ENCODE data around the gene EPG5.
"Not testable (repeated sequence)": the region's sequence is repeated elsewhere in the genome, so short reads cannot be mapped to it uniquely, and the experiment has no call there.

EPG5 gene

DNA sequence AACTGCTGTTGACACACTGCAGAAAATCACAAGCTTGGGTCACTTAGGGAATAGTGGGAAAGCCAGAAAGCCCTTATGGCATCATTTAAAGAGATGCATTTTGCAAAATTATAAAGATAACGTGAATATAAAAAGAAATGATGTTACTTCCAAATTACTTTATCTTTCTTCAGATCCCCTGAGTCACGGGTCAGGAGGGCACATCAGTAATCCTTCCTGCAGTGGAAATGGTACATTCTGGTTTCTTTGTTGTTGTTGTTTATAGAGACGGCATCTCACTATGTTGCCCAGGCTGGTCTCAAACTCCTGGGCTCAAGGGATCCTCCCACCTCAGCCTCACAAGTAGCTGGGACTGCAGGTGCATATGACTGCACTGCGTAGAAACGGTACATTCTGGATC is 9.8 kb upstream of the EPG5 start:
- DNase-seq = no peak

DNA sequence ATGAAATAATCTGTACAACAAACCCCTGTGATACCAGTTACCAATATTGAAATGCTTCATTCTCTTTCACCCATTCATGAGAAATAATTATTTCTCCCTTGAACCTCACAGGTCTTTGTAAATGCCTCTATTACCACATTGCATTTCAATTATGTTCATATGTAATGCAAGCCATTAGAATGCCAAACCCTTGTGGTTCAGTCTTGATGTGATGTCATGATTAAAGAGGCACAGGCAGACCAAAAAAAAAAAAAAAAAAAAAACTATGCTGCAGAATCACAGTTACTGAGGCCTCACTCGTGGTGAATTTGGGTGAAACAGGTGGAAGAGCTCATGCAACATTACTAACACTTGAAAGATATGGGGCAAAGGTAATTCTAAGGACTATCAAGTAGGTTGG is 9.4 kb upstream of the EPG5 start:
- no peak for DNase-seq

DNA sequence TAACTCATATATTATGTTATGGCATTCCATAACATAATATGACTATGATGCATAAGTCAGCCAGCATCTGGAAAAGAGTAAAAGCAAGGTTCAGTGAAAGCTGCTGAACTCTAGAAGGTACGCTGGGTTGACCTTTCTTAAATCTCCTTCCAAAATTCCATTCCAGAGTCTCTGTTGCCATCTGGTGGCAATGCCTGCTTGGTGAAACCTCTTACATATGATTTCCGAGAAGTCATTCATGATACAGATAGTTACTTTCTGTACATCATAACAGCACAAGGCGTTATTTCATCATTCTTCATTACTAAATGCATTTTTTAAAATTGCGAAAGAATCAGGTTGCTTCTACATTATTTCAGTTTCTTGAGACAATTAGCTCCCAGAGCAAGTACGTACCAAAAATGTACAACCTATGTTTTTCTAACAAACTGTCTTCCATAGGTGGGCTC is 7.0 kb upstream of the EPG5 start:
- DNase-seq = peak; percentile 86

DNA sequence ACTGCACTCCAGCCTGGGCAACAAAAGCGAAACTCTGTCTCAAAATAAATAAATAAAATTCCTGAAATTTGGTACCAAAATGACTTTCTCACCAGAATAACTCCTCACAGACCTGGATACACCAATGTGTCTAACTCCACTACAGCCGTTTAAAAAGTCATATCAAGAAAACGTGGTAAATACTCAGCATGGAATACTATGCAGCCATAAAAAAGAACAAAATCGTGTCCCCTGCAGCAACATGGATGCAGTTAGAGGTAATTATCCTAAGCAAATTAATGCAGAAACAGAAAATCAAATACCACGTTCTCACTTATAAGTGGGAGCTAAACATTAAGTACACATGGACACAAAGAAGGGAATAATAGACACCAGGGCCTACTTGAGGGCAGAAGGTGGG is 2.2 kb downstream of the EPG5 start:
- DNase-seq = not testable (repeated sequence)

DNA sequence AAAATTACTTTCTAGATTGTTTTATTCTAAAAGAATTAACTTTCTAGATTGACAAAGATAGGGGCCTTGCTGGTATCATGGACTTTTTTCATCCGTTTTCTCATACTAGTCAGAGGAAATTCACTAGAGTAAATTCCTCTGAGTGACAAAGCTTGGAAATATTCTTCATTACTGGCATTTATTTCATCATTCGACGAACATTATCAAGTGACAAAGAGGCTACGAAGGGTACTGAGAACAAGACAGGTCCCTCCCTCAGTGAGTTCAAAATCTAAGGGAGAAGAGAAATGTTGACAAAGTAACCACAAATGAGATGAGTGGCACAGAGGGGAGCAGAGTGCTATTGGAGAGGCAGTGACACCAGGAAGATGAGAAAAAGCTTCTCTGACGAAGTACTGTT is 4.3 kb downstream of the EPG5 start:
- DNase-seq = no peak

DNA sequence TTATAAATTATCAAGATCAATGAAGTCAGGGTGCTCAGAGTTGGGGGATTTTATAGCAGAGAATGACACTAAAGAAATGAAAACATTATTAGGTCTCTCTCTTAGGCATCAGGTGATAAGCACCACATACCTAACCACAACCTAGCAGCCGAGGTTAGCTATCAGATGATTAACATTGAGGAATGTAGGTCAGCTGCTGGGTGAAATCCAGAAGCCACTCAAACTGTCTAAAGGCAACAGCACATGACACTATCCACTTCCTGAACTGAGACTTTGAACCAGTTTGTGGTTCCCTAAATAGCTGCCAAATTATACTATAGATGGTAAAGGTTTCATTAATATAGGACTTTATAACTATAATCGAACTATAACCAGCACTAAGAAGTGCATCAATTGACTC is 4.7 kb downstream of the EPG5 start:
- DNase-seq = no peak

DNA sequence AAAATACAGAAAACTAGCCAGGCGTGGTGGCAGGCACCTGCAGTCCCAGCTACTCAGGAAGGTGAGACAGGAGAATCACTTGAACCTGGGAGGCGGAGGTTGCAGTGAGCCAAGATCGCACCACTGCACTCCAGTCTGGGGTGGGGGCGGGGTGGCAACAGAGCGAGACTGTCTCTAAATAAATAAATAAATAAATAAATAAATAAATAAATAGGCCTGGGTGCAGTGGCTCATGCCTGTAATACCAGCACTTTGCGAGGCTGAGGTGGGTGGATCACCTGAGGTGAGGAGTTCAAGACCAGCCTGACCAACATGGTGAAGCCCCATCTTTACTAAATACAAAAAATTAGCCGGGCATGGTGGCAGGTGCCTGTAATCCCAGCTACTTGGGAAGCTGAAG is 7.6 kb downstream of the EPG5 start:
- DNase-seq = not testable (repeated sequence)

DNA sequence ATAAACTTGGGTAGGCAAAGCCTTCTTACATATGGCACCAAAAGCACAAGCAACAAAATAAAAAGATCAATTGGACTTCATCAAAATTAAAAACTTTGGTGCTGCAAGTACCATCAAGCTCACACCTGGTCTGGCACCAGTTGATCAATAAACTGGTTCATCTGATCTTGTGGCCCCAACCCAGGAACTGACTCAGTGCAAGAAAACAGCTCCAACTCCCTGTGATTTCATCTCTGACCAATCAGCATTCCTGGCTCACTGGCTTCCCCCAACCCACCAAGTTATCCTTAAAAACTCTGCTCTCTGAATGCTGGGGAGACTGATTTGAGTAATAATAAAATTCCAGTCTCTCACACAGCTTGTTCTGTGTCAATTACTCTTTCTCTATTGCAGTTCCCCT is 8.4 kb downstream of the EPG5 start:
- DNase-seq = no peak

DNA sequence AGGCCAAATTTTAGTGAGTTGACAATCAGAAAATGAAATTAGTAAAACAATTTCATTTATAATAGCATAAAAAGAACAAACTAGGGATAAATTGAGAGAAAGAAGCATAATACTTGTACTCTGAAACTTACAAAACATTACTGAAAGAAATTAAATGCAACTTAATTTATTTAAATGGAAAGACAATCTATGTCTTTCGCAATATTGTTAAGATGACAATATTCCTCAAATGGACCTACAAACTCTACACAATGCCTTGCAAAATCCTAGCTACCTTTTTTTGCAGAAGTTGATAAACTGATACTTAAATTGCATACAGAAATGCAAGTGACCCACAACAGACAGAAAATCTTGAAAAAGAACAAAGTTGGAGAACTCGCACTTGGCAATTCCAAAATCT is 9.1 kb downstream of the EPG5 start:
- no peak for DNase-seq

DNA sequence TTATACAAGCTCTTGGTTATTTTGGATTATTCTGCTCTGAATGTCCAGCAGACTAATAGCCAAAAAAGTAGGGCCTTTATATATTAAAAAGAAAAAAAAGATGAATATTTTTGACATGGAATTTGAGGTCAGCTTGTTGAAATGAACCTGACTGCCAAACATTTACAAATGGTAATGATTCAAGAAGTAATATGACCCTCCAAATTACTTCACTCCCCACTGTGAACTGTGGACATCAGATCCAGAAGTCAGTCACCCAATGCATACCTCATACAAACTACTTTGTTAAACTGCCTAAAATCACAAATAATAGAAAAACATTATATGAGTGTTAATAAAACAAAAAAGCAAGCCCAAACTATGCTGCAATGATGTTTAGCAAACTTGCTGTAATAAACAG is 10.0 kb downstream of the EPG5 start:
- DNase-seq = peak; percentile 17

DNA sequence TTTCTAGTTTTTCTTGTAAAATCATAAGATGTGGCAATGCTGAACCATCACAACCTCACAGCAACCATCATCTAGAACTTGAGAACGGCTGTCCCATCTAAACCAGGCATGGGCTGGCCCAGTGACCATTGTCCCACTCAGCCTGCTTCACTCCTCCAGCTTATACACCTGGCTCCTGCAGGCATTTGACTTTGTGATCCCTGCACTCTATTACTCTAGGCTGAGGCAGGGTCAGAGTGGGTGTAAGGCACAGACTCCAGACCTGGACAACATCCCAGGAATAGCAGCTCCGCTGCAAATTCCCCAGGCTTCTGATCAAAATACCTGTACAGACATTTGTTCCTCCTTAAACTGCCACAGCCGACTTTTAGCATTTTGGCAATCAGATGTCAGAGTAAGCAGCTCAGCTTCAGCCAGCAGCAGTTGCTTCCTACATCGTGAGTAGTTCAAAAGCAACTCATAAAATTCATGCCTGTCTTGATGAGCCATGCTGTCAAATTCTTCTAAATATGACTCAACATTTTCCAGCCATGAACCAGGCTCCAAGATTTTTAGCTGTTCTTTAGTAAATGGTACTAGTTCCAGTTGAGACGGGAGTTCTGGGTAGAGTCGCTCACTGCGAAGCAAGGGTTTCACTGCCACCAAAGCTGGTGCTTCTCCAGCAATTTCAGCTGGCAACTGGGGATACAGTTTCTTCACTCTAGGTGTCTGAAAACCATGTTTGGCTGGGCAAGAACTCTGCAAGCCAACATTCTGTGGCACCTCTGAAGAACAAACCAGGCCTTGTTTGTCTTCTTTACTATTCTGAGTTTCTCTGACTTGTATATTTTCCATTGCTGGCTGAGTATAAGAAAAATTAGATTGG is 12.8 kb downstream of the EPG5 start:
- DNase-seq = no peak

DNA sequence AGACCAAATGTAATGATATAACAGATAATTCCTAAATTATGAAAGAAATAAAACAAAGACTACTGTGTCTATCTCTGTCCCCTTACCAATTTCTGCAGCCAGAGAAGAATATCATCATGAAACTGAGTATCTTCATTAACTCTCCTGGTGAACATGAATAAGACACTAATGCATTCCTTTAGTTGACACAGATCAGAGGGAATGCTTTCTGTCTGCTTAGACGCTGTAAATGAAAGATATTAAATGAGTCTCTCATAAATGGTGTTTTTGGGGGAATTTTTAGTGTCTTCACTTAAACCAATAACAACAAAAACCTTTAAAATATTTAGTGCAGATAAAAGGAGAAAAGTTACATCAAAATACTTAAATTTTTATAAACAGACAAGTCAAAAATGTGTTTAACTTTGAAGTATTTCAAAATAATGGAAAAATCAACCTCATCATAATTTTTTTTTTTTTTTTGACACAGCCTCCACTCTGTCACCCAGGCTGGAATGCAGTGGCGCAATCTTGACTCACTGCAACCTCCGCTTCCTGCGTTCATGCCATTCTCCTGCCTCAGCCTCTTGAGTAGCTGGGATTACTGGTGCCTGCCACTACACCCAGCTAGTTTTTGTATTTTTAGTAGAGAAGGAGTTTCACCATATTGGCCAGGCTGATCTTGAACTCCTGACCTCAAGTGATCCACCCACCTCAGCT is 16.0 kb downstream of the EPG5 start:
- no peak for DNase-seq

DNA sequence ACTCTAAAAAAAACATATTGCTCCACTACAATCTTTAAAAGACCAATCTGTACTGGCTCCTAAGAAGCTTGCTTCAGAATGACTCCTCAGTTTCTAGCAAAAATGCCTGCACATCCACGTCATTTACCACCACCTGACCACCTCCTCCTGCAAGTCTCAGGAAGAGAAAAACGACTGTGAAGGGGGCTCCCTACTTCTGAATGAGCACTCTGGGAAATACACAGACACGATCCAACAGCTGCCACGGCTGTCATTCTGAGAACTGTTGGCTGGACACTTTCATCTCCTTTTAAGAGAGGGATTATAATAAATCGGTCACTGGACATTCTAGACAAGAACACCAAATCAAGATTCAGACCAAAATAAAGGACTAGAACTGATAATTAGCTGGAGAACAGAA is 21.5 kb downstream of the EPG5 start:
- DNase-seq = no peak

DNA sequence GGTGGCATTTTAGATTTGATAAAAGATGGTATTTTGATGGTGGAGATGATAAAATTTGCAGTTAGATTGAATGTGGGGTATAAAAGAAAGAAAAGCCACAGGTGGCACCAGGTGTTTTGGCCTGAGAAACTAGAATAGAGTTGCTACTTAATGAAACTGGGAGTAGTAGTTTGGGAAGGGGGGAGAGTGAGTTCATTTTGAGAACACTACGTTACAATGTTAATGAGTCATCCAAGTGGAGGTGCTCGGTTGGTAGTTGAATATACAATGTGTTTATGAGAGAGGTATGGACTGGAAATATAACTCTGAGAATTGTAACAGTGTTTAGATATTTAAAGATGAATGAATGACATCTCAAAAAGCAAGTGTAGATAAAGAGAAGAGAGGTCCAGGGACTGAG is 26.4 kb downstream of the EPG5 start:
- DNase-seq = no peak

DNA sequence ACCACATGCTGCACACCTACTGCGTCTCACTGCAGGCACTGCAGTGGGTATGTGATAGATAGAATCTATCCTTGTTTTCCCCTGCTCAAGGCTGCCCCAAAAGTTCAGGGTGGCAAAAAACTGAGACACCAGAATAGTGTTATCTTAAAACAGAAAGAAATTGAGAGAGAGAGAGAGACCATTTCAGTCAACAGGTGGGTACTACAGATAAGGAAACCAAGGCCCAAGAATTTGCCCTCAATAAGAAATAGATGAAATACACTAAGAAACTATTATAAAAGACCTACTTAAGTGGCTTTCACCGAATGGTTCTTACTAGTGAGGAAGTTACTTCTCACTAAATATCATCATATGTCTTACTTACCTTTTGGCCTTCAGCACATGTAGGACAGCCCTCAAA is 27.9 kb downstream of the EPG5 start:
- no peak for DNase-seq

DNA sequence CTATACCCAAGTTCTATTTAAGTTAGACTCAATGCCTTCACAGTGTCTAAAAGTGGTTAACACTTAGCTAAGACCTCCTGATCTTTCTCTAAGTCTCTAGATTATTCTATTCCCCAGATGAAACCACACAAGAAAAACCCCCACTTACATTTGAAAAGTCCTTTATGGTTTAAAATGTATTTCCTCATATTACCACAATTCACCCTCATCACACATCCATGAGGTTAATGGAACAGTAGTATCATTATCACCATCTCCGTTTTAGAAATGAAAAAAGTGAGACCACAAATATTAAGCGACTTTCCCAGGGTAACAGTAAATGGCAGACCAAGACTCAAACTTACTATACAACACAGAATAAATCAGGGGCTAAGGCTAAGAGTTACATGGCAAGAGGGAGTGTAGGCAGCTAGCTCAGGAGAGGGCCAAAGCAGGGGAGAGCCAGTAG is 28.6 kb downstream of the EPG5 start:
- DNase-seq = no peak

DNA sequence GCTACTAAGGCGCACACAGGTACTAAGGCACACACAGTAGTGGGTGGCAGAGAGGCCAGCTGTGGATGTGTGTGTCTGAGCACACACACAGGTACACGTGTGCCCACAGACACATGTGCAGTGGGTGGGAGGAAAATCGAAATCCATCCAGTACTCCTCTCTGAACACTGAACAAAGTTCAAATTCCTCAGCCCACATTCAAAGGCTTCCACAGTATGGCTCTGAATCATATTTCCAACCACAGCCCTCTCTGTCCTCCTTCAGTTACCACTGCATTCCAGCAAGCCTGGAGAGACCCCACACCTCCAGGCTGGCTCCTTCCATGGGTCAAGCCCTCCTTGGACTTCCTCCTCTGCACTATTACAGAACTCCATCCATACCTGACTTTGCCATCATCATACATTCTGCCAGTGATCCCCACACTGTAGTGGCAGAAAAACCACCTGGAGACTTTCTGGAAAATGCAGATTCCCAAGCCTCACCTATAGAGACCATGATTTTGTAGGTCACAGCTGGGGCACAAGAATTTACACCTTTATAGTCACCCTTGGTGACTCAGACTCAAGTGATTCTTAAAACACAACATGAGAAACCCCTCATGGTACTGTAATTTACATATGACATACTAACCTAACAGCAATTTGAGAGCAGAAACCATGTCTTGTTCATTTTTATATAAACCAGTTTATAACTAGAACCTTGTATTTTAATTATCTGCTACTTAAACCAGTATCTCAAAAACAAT is 31.4 kb downstream of the EPG5 start:
- DNase-seq = no peak

DNA sequence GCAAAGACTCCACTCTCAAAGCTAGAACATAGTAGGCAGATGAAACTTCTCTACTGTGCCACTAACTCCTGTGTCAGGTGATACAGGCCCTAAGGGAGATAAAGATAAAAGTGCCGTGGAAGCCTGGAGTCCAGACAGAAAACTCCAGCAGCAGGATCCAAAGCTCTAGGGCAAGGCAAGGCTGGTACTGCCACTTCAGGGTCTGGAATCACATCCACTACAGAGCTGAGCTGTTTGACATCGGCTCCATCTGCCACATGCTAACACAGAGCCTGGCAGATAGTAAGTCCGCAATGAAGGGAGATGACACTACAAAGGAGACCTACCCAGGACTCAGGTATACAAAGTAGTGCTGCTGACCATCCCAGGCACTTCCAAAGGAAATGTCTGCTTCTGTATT is 34.4 kb downstream of the EPG5 start:
- DNase-seq = no peak

DNA sequence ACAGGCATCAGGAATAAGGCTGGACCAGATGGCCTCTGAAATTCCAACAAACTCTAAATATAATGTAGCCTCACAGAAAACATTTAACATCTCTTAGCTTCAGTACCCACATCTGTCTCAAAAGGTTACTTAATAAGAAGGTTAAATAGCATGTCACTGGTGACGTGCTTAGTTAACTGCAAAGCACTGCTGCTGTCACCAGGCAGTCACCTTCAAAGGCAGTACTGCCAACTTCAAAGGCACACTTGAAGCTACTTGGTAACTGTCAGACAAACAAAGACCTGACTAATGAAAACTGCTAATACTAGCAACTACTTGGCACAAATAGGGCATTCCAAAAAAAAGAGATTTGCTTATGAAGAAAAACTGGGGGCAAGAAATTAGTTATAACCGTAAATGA is 36.2 kb downstream of the EPG5 start:
- DNase-seq = no peak

DNA sequence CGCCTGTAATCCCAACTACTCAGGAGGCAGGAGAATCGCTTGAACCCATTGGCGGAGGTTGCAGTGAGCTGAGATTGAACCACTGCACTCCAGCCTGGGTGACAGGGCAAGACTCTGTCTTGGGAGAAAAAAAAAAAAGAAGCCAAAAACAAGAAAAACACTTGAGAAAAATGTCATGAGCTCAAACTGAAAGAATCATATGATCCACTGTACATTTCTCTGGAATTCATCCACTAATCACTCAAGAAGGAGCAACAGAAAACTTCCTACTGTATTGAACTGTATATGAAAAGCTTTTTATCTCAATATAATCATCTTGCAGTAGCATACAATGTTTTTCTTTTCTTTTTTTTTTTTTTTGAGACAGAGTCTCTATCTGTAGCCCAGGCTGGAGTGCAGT is 40.4 kb downstream of the EPG5 start:
- DNase-seq = no peak

DNA sequence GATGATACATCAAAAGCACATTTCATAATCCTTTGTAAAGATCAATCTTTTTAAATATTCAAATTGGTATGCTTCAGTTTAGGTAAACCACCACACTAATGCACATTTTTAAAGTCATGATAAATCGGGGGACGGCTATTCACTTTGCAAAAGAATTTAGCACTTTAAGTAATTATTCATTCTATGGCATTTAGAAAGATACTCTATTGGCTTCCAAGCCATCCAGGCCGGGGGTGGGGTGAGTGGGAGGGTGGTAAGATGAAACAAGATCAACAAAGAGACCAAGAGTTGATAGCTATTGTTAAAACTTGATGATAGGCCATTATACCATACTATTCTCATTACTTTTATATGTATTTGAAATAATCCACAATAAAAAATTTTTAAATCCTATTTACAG is 41.0 kb downstream of the EPG5 start:
- DNase-seq = no peak

DNA sequence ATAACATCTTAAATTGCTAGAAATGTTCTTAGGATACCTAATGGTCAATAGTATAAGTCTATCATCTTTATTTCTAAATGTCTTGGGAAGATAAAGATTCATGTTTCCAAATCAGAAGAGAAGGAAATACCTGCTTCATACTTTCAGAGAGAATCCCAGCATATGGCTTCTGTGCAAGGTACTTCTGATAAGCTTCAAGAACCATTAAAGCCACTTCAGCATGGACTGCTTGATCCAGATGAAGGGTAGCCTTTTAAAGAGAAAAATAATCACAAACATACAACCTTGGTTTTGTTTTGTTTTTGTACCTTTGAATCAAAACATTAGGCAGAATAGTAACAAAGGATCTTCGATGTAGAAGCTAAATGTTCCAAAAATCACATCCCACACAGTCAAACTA is 44.0 kb downstream of the EPG5 start:
- no peak for DNase-seq

DNA sequence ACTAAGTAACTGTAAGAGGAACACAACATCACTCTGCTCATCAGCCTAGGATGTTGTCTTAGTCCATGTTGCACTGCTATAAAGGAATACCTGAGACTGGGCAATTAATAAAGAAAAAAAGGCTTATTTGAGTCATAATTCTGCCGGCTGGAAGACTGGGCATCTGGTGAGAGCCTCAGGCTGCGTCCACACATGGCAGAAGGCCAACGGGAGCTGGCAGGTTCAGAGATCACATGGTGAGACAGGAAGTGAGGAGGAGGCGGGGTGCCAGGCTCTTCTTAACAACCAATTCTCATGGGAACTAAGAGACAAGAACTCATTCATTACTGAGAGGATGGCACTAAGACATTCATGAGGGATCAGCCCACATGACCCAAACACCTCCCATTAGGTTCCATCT is 46.8 kb downstream of the EPG5 start:
- DNase-seq = peak; percentile 81

DNA sequence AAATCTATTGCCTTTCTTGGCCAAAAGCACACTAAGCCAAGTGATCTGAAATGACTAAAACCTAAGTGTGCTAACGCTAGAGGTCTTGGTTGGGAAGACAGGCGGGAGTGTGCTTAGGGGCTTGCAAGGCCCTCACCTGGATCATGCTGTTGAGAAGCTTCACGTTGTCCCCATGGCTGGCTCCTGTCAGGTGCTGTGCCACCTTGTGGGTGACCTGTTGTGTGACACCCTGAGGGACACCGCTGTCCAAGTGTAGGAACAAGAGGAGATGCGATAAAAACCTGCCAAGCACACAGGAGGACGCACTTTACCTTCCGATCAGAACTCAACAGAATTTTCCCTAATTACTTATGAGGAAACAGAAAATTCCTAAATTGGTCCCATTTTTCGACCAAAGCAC is 50.8 kb downstream of the EPG5 start:
- no peak for DNase-seq
